ENCODE measurements around the gene FAM163A. TPM values are rescaled to one million over a fixed set of nuclear protein-coding genes. Genes with fewer than 3 reads are reported as not detected.

Gene FAM163A
- total RNA-seq, 4 donors from 2014 or later, result 0.44 TPM; not detected in 3

DNA sequence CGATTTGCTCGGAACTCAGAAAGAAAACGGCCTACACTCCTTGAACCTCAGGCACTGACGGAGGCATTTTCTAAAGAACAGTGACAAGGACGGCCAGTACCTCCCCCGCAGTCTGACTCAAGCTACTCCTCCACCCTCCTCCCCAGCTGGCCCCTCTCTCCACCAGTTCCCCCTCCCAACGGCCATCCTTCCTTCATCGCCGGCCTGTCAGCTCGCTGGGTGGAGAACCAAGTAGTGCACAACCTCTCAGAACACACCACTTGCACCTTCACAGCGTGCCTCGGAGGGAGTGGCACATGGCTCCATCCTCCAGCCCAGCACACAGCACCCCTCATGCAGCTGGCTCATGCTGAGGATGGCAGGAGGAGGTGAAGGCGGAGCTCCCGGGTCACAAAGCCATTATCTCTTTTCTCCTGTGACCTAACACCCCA, 75.7 kb downstream of the FAM163A start:
- Histone ChIP-seq H3K4me1 (peaks cover 0 to 47% (median 9%) of the 10 kb centered on the region in 4 donors), H3K36me3 (no peaks in the 10 kb centered on the region), H3K9me3 (no peaks in the 10 kb centered on the region), H3K27me3 (no peaks in the 10 kb centered on the region), H3K4me3 (no peak overlapping the region), H3K27ac (no peak overlapping the region)
- TF ChIP-seq, protein P1, sequence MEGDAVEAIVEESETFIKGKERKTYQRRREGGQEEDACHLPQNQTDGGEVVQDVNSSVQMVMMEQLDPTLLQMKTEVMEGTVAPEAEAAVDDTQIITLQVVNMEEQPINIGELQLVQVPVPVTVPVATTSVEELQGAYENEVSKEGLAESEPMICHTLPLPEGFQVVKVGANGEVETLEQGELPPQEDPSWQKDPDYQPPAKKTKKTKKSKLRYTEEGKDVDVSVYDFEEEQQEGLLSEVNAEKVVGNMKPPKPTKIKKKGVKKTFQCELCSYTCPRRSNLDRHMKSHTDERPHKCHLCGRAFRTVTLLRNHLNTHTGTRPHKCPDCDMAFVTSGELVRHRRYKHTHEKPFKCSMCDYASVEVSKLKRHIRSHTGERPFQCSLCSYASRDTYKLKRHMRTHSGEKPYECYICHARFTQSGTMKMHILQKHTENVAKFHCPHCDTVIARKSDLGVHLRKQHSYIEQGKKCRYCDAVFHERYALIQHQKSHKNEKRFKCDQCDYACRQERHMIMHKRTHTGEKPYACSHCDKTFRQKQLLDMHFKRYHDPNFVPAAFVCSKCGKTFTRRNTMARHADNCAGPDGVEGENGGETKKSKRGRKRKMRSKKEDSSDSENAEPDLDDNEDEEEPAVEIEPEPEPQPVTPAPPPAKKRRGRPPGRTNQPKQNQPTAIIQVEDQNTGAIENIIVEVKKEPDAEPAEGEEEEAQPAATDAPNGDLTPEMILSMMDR (IDR thresholded peaks at IDR 0.05), result no peak
- no peak for TF ChIP-seq POLR2A (IDR thresholded peaks at IDR 0.05)
- no peak for TF ChIP-seq EP300 (IDR thresholded peaks at IDR 0.05)
- DNase-seq (ENCODE audit: low spot score in 2 of 2), result no peak
- WGBS, 2 donors, result 59 to 68% methylated on average over 14 of the region's 14 CpGs

DNA sequence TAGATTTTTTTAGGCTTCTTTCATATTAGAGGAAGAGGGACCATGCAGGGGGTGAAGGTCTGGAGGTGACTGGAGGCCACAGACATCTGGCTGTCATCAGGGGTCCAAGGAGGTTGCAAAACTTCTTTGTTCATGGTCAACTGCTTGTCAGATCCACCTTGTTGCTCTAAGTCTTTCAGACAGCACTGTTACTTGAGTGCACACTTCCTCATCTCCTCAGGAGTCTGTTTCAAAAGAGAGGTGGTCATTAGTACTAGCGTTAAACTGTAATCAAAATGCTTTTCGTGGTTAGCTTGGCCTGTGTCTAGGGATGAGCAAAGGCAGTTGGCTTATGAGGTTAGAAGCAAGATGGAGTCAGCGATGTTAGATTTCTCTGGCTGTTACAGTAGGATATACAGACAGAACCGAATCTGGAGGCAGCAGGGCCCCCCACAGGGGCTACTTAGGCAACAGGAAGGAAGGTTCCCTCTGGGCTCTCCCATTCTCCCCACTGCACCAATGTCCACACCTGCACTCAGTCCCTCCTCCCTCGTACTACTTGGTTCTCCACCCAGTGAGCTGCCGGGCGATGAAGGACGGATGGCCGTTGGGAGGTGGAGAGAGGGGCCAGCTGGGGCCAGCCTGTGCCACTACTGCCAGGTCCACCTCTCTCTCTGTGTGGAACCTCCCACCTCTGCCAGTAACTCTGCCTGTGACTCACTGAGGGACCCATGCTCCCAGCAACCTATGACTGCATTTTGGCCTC, 77.3 kb downstream of the FAM163A start:
- DNase-seq (ENCODE audit: low spot score in 2 of 2), result no peak
- TF ChIP-seq EP300 (IDR thresholded peaks at IDR 0.05) (no peak), POLR2A (IDR thresholded peaks at IDR 0.05) (no peak)
- TF ChIP-seq, protein P1 (IDR thresholded peaks at IDR 0.05), result no peak
- Histone ChIP-seq H3K27me3 (no peaks in the 10 kb centered on the region), H3K9me3 (no peaks in the 10 kb centered on the region), H3K4me3 (no peak overlapping the region), H3K36me3 (no peaks in the 10 kb centered on the region), H3K4me1 (peaks cover 0 to 34% (median 3%) of the 10 kb centered on the region in 4 donors), H3K27ac (no peak overlapping the region)
- 83 to 86% methylated on average over 9 of the region's 9 CpGs for WGBS, 2 donors

DNA sequence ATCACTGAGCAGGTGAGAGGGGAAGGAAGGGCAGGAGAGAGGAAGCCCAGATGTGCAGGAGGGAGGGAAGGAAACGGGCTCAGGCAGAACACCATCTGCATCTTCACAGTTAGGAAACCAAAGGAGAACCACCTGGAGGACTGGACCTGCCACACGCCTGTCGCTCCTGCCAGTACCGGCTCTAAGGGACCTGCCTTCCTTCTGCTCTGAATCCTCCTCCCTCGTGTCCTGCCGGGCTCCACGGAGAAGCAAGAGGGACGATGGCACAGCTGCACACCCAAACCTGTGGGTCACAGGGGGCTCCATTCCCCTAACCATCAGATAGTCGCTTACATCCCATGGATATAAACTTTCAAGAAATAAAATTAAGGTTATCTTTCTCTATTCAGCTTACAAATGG, 78.4 kb downstream of the FAM163A start:
- H3K27ac ChIP-seq, result no peak overlapping the region
- H3K4me1 ChIP-seq, result peaks cover 0 to 23% (median 0%) of the 10 kb centered on the region in 4 donors
- H3K4me3 ChIP-seq, result no peak overlapping the region
- DNase-seq (ENCODE audit: low spot score in 2 of 2), result no peak
- H3K27me3 ChIP-seq, result no peaks in the 10 kb centered on the region
- H3K36me3 ChIP-seq, result no peaks in the 10 kb centered on the region
- no peaks in the 10 kb centered on the region for H3K9me3 ChIP-seq
- 88 to 91% methylated on average over 9 of the region's 9 CpGs for WGBS, 2 donors
- TF ChIP-seq EP300 (IDR thresholded peaks at IDR 0.05) (no peak), POLR2A (IDR thresholded peaks at IDR 0.05) (no peak)
- TF ChIP-seq, protein P1 (IDR thresholded peaks at IDR 0.05), result no peak

DNA sequence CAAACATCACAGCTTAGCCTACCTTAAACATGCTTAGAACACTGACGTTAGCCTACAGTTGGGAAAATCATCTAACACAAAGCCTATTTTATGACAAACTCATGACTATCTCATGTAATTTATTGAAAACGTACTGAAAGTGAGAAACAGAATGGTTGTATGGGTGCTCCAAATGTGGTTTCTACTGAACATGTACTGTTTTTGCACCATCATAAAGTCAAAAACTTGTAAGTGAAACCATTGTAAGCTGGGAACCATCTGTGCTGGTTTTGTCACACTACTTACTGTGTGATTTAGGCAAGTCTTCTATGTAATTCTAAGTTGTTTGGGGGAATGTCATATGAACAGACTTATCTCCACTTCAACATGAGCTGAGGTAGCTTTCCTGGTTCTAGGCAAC, 79.0 kb downstream of the FAM163A start:
- TF ChIP-seq, protein P1 (IDR thresholded peaks at IDR 0.05), result no peak
- TF ChIP-seq POLR2A (IDR thresholded peaks at IDR 0.05) (no peak), EP300 (IDR thresholded peaks at IDR 0.05) (no peak)
- no peak overlapping the region for H3K27ac ChIP-seq
- peaks cover 0 to 17% (median 0%) of the 10 kb centered on the region in 4 donors for H3K4me1 ChIP-seq
- H3K4me3 ChIP-seq, result no peak overlapping the region
- H3K9me3 ChIP-seq, result no peaks in the 10 kb centered on the region
- H3K36me3 ChIP-seq, result no peaks in the 10 kb centered on the region
- no peaks in the 10 kb centered on the region for H3K27me3 ChIP-seq
- 79 to 97% methylated on average over 2 of the region's 2 CpGs for WGBS, 2 donors
- no peak for DNase-seq (ENCODE audit: low spot score in 2 of 2)

DNA sequence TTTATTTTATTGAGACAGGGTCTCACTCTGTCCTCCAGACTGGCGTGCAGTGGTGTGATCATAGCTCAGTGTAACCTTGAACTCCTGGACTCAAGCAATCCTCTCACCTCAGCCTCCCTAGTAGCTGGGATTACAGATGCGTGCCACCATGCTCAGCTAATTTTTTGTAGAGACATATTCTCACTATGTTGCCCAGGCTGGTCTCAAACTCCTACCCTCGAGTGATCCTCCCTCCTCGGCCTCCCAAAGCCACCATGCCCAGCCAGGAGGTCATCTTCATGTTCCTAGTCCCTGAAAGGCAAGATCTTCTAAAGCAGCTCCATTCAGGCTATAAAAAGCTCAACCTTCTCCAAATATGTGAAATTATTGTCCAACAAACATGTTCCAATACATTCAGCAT, 80.6 kb downstream of the FAM163A start:
- no peak overlapping the region for H3K27ac ChIP-seq
- TF ChIP-seq EP300 (IDR thresholded peaks at IDR 0.05) (no peak), POLR2A (IDR thresholded peaks at IDR 0.05) (no peak)
- TF ChIP-seq, protein P1 (IDR thresholded peaks at IDR 0.05), result no peak
- peaks cover 0 to under 1% (median 0%) of the 10 kb centered on the region in 4 donors for H3K4me1 ChIP-seq
- H3K27me3 ChIP-seq, result no peaks in the 10 kb centered on the region
- WGBS, 2 donors, result 95 to 97% methylated on average over 4 of the region's 4 CpGs
- no peak overlapping the region for H3K4me3 ChIP-seq
- H3K9me3 ChIP-seq, result no peaks in the 10 kb centered on the region
- no peak for DNase-seq (ENCODE audit: low spot score in 2 of 2)
- H3K36me3 ChIP-seq, result no peaks in the 10 kb centered on the region

Data from tibial nerve (tissue), 4 donors.